Hippocampal formation (tissue), 2 donors: ENCODE results near the gene PUDP.
"Not testable (repeated sequence)": the region's sequence is repeated elsewhere in the genome, so short reads cannot be mapped to it uniquely, and the experiment has no call there.

Experiments used
- DNase-seq, 2 donors: peaks; one replicate each; lab custom pipeline; 2025; lab: John Stamatoyannopoulos, UW

The PUDP gene

GRCh38 chrX:7147978-7148854, at the start of gene PUDP:
Gene PUDP, minus strand, starts transcription at chrX:7148153. Its CDS starts 40 bp downstream, at chrX:7148113.
- peak; percentile 66 to 80 for DNase-seq

GRCh38 chrX:7194606-7195005, 46.7 kb upstream of the PUDP start:
- no peak for DNase-seq

GRCh38 chrX:7192871-7193270, 44.9 kb upstream of the PUDP start:
- no peak for DNase-seq

- DNase-seq = no peak
Observed at GRCh38 chrX:7191681-7192110, 43.7 kb upstream of the PUDP start.

GRCh38 chrX:7190157-7190556, 42.2 kb upstream of the PUDP start:
- no peak for DNase-seq

- DNase-seq = no peak
Observed at GRCh38 chrX:7188672-7189071, 40.7 kb upstream of the PUDP start.

GRCh38 chrX:7184816-7185215, 36.9 kb upstream of the PUDP start:
- no peak for DNase-seq

GRCh38 chrX:7179446-7179845, 31.5 kb upstream of the PUDP start:
- no peak for DNase-seq

GRCh38 chrX:7178859-7179258, 30.9 kb upstream of the PUDP start:
- not testable (repeated sequence) for DNase-seq

- no peak for DNase-seq
Observed at GRCh38 chrX:7170898-7171297, 22.9 kb upstream of the PUDP start.

- no peak for DNase-seq
Observed at GRCh38 chrX:7169627-7170026, 21.7 kb upstream of the PUDP start.

GRCh38 chrX:7168371-7168770, 20.4 kb upstream of the PUDP start:
- no peak for DNase-seq

GRCh38 chrX:7164174-7164573, 16.2 kb upstream of the PUDP start:
- no peak for DNase-seq

GRCh38 chrX:7163146-7163677, 15.3 kb upstream of the PUDP start:
- no peak for DNase-seq

- DNase-seq = no peak
Observed at GRCh38 chrX:7159149-7159861, 11.4 kb upstream of the PUDP start.

GRCh38 chrX:7158468-7158990, 10.6 kb upstream of the PUDP start:
- no peak for DNase-seq

GRCh38 chrX:7156879-7157278, 8.9 kb upstream of the PUDP start:
- DNase-seq = no peak

- DNase-seq = no peak
Observed at GRCh38 chrX:7155163-7155562, 7.2 kb upstream of the PUDP start.

- no peak for DNase-seq
Observed at GRCh38 chrX:7154041-7154597, 6.2 kb upstream of the PUDP start.

- no peak for DNase-seq
Observed at GRCh38 chrX:7153231-7153630, 5.3 kb upstream of the PUDP start.

GRCh38 chrX:7149411-7149810, 1.5 kb upstream of the PUDP start:
- DNase-seq = no peak

- DNase-seq = peak; percentile 7 to 32
Observed at GRCh38 chrX:7147413-7147977, 458 bp downstream of the PUDP start, which contains the start of gene STS. Gene STS, plus strand, starts transcription at chrX:7147712. Its CDS starts 105,488 bp downstream, at chrX:7253200.
